IMR-90 (cell line): ENCODE results near the gene MS4A15. TPM values are rescaled to one million over a fixed set of nuclear protein-coding genes. Genes with fewer than 3 reads are reported as not detected.

ENCODE experiments used
- ATAC-seq: fragments of 200-7000 bp; cut with Tn5 transposase; 2 replicates; pipeline ENCODE4 v1.9.1; 2020; ENCODE audit warnings: low read depth, mild to moderate bottlenecking, moderate library complexity
- BruUV-seq: library from RNA; stranded (reverse); fragments of 400-500 nt; replicated peaks from 2 replicates; lab custom pipeline; 2021; lab: Mats Ljungman, UMichigan
- CTCF ChIA-PET: fragments of 300-600 bp; formaldehyde crosslinking; extraction: SDS; loops from one replicate; lab custom pipeline; 2021; ENCODE audit warnings: antibody characterized with exemption; lab: Yijun Ruan, JAX
- POLR2A ChIA-PET: fragments of 300-600 bp; sonication (Branson Sonifier 250); formaldehyde crosslinking; loops from one replicate; lab custom pipeline; 2022; ENCODE audit warnings: antibody characterized with exemption; ENCODE audit not compliant: unreplicated experiment; lab: Charles Lee
- DNase-seq: peaks from one replicate; pipeline ENCODE4 v3.0.0; 2013
- H2AFZ ChIP-seq: replicated peaks from 2 replicates; pipeline ENCODE3; 2013; ENCODE audit warnings: low read length, mild to moderate bottlenecking; ENCODE audit not compliant: poor library complexity
- H2AK5ac ChIP-seq: 2 replicates; pipeline ENCODE4 v1.6.1; 2013; ENCODE audit warnings: low read depth, low read length, inconsistent platforms
- H2AK9ac ChIP-seq: replicated peaks from 2 replicates; pipeline ENCODE3; 2013; ENCODE audit warnings: mild to moderate bottlenecking, low read depth, low read length, moderate library complexity; ENCODE audit not compliant: poor library complexity
- H2BK120ac ChIP-seq: 2 replicates; pipeline ENCODE4 v1.6.1; 2013; ENCODE audit warnings: low read depth, low read length, inconsistent platforms
- H2BK15ac ChIP-seq: 3 replicates; pipeline ENCODE4 v1.6.1; 2013; ENCODE audit warnings: low read depth, low read length, inconsistent platforms
- H2BK20ac ChIP-seq: 2 replicates; pipeline ENCODE4 v1.6.1; 2013; ENCODE audit warnings: low read depth, mild to moderate bottlenecking, inconsistent platforms, low read length, moderate library complexity
- H2BK5ac ChIP-seq: 2 replicates; pipeline ENCODE4 v1.6.1; 2013; ENCODE audit warnings: mild to moderate bottlenecking, low read depth, low read length, inconsistent platforms; ENCODE audit not compliant: poor library complexity, severe bottlenecking
- H3K14ac ChIP-seq: replicated peaks from 2 replicates; pipeline ENCODE4 v1.6.1; 2013; ENCODE audit warnings: low read depth, low read length, inconsistent platforms
- H3K18ac ChIP-seq: 2 replicates; pipeline ENCODE4 v1.6.1; 2013; ENCODE audit warnings: low read depth, low read length, control low read depth
- H3K23ac ChIP-seq: 2 replicates; pipeline ENCODE4 v1.6.1; 2013; ENCODE audit warnings: low read depth, low read length, inconsistent platforms
- H3K27ac ChIP-seq: 2 replicates; pipeline ENCODE4 v1.5.1; 2013; ENCODE audit warnings: mild to moderate bottlenecking, control low read depth, low read length; ENCODE audit not compliant: insufficient read depth
- H3K27me3 ChIP-seq: 2 replicates; pipeline ENCODE4 v1.6.1; 2013; ENCODE audit warnings: low read length; ENCODE audit not compliant: control insufficient read depth, insufficient read depth
- H3K36me3 ChIP-seq: 2 replicates; pipeline ENCODE4 v1.6.1; 2013; ENCODE audit warnings: low read length, mixed read lengths; ENCODE audit not compliant: control insufficient read depth, insufficient read depth
- H3K4ac ChIP-seq: 2 replicates; pipeline ENCODE4 v1.6.1; 2013; ENCODE audit warnings: low read depth, low read length, inconsistent platforms
- H3K4me1 ChIP-seq: 2 replicates; pipeline ENCODE4 v1.6.1; 2013; ENCODE audit warnings: low read length, mixed read lengths; ENCODE audit not compliant: control insufficient read depth, insufficient read depth
- H3K4me2 ChIP-seq: 2 replicates; pipeline ENCODE4 v1.6.1; 2013; ENCODE audit warnings: low read depth, mild to moderate bottlenecking, control low read depth, low read length, moderate library complexity
- H3K4me3 ChIP-seq: 2 replicates; pipeline ENCODE4 v1.5.1; 2013; ENCODE audit warnings: low read depth, mild to moderate bottlenecking, control low read depth, low read length, moderate library complexity; ENCODE audit not compliant: insufficient read depth
- H3K56ac ChIP-seq: 2 replicates; pipeline ENCODE4 v1.6.1; 2013; ENCODE audit warnings: low read length, inconsistent platforms; ENCODE audit not compliant: insufficient read depth; ENCODE audit errors: extremely low read depth
- H3K79me1 ChIP-seq, 2 experiments: 2 replicates each; pipeline ENCODE4 v1.6.1; 2013; ENCODE audit warnings: low read length in 2 of 2, inconsistent platforms in 1 of 2, low read depth in 1 of 2
- H3K9ac ChIP-seq: 2 replicates; pipeline ENCODE4 v1.6.1; 2013; ENCODE audit warnings: low read depth, low read length, control low read depth
- H3K9me1 ChIP-seq: 2 replicates; pipeline ENCODE4 v1.6.1; 2013; ENCODE audit warnings: low read length, inconsistent platforms; ENCODE audit not compliant: insufficient read depth
- H3K9me3 ChIP-seq: 2 replicates; pipeline ENCODE4 v1.6.1; 2013; ENCODE audit warnings: low read length; ENCODE audit not compliant: control insufficient read depth, insufficient read depth
- H4K20me1 ChIP-seq: 2 replicates; pipeline ENCODE4 v1.6.1; 2013; ENCODE audit warnings: low read length, inconsistent platforms; ENCODE audit not compliant: insufficient read depth
- H4K5ac ChIP-seq: 2 replicates; pipeline ENCODE4 v1.6.1; 2013; ENCODE audit warnings: mild to moderate bottlenecking, low read depth, low read length, control low read depth
- H4K8ac ChIP-seq, 2 experiments: 2 replicates each; pipeline ENCODE4 v1.6.1; 2013; ENCODE audit warnings: low read depth in 2 of 2, low read length in 2 of 2, control low read depth in 1 of 2, inconsistent platforms in 1 of 2
- H4K91ac ChIP-seq: 2 replicates; pipeline ENCODE4 v1.6.1; 2013; ENCODE audit warnings: low read depth, low read length, inconsistent platforms; ENCODE audit not compliant: insufficient read depth
- BHLHE40 ChIP-seq: fragments of 150-350 bp; IDR thresholded peaks from 2 replicates; pipeline ENCODE4 v1.6.1; 2016; ENCODE audit warnings: mild to moderate bottlenecking, low read depth, low read length
- CEBPB ChIP-seq: IDR thresholded peaks from 2 replicates; pipeline ENCODE4 v1.6.1; 2012; ENCODE audit warnings: low read depth, low read length, improper control_type of control experiment
- CHD1 ChIP-seq: IDR thresholded peaks from 2 replicates; pipeline ENCODE4 v1.6.1; 2012; ENCODE audit warnings: low read depth, low read length, improper control_type of control experiment
- FOS ChIP-seq: fragments of 150-350 bp; IDR thresholded peaks from 2 replicates; pipeline ENCODE4 v1.6.1; 2016; ENCODE audit warnings: low read depth, low read length
- MAFK ChIP-seq: IDR thresholded peaks from 2 replicates; pipeline ENCODE4 v1.6.1; 2012; ENCODE audit warnings: low read depth, low read length, improper control_type of control experiment
- MAZ ChIP-seq: IDR thresholded peaks from 2 replicates; pipeline ENCODE4 v1.6.1; 2012; ENCODE audit warnings: low read depth, mild to moderate bottlenecking, low read length, improper control_type of control experiment, moderate library complexity, borderline replicate concordance
- MXI1 ChIP-seq: IDR thresholded peaks from 2 replicates; pipeline ENCODE4 v1.6.1; 2012; ENCODE audit warnings: low read depth, mild to moderate bottlenecking, low read length, moderate library complexity, borderline replicate concordance
- NFE2L2 ChIP-seq: fragments of 150-350 bp; IDR thresholded peaks from 2 replicates; pipeline ENCODE4 v1.6.1; 2016; ENCODE audit warnings: low read depth, mild to moderate bottlenecking, low read length
- RAD21 ChIP-seq: IDR thresholded peaks from 2 replicates; pipeline ENCODE4 v1.6.1; 2012; ENCODE audit warnings: low read length, improper control_type of control experiment
- RCOR1 ChIP-seq: IDR thresholded peaks from 2 replicates; pipeline ENCODE4 v1.6.1; 2012; ENCODE audit warnings: mild to moderate bottlenecking, low read length, improper control_type of control experiment; ENCODE audit not compliant: insufficient replicate concordance
- SMC3 ChIP-seq: fragments of 150-350 bp; IDR thresholded peaks from 2 replicates; pipeline ENCODE4 v1.6.1; 2016; ENCODE audit warnings: low read depth, mild to moderate bottlenecking, antibody characterized with exemption, low read length, moderate library complexity
- WGBS, 2 experiments: methylation state at CpG; one replicate each; pipeline versions ENCODE4 v1.1.5 to v1.1.7; 2013; ENCODE audit warnings: missing lambda C conversion rate in 2 of 2; ENCODE audit not compliant: insufficient read length in 1 of 2; ENCODE audit errors: extremely low coverage in 2 of 2; 5-methylcytosine and 5-hydroxymethylcytosine counted together
- dilution Hi-C: fragments of 300-500 bp; cut with HindIII; formaldehyde crosslinking; loops from one replicate; pipeline ENCODE4 v1.14.3; 2018; ENCODE audit warnings: low sequenced_read_pairs; ENCODE audit not compliant: unreplicated experiment
- in situ Hi-C: fragments of 300-500 bp; cut with MboI; formaldehyde crosslinking; loops from 3 replicates; pipeline ENCODE4 v1.14.3; 2019; ENCODE audit warnings: low sequenced_read_pairs, inconsistent platforms, mixed read lengths
- intact Hi-C: fragments of 100-400 bp; cut with micrococcal nuclease; formaldehyde crosslinking; loops from 2 replicates; pipeline ENCODE4 v1.10.0; 2022
- polyA plus RNA-seq, 3 experiments: library from polyadenylated mRNA; depleted of rRNA; stranded (reverse); fragments of >200 nt; gene quantifications; 2 replicates each; pipeline ENCODE4 v1.2.3, GENCODE V29; 2012; ENCODE audit warnings: low replicate concordance in 1 of 3
- total RNA-seq: library from RNA; depleted of rRNA; stranded (reverse); fragments of >200 nt; gene quantifications from 2 replicates; pipeline ENCODE4 v1.2.3, GENCODE V29; 2012
- TF ChIP-seq, protein P1 (sequence below): fragments of 150-350 bp; IDR thresholded peaks from 2 replicates; pipeline ENCODE4 v1.6.1; 2016; ENCODE audit warnings: low read depth, mild to moderate bottlenecking, low read length, moderate library complexity, borderline replicate concordance
- TF ChIP-seq, protein P2 (sequence below): fragments of 150-350 bp; IDR thresholded peaks from 2 replicates; pipeline ENCODE4 v1.6.1; 2017; ENCODE audit warnings: mild to moderate bottlenecking, antibody characterized with exemption, low read length, low read depth

MS4A15 gene
- total and polyA plus RNA-seq, 2 of the 4 experiments (the other 2 are of a cell fraction) = not detected

DNA sequence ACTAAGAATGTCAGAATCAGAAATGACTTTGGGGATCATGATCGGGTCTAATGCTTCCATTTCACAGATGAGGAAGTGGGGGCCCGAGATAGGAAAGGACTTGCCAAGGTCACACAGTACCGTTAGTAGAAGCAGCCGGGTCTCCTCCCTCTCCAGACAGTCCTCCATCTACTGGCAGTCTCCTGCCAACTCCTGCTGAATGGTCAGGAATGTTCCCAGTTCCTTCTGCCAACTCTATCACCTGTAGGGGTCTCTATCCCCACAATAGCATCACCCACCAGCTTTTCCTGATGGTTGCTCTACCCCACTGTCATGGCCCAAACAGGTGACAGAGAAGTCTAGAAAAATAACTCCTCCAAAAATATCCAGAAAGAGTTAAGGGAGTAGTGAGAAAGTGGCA is 61.4 kb downstream of the MS4A15 start:
- POLR2A ChIA-PET = no interaction called here

More for the DNA sequence above, 61.4 kb downstream of the MS4A15 start:
- Histone ChIP-seq H2BK20ac (no peak overlapping the region), H4K8ac (no peak overlapping the region), H3K27me3 (peaks cover 27% of the 10 kb centered on the region), H3K14ac (no peak overlapping the region), H3K27ac (no peak overlapping the region), H3K79me1 (no peaks in the 10 kb centered on the region), H3K56ac (no peak overlapping the region), H2AFZ (no peak overlapping the region), H4K91ac (no peak overlapping the region), H3K4ac (no peak overlapping the region), H2BK120ac (no peak overlapping the region), H2AK9ac (no peak overlapping the region), H2AK5ac (no peak overlapping the region), H2BK5ac (no peak overlapping the region), H3K9me1 (no peaks in the 10 kb centered on the region), H3K4me1 (no peaks in the 10 kb centered on the region), H3K36me3 (no peaks in the 10 kb centered on the region), H3K18ac (no peak overlapping the region), H4K5ac (no peak overlapping the region), H4K20me1 (no peaks in the 10 kb centered on the region), H3K23ac (no peak overlapping the region), H3K9ac (no peak overlapping the region), H2BK15ac (no peak overlapping the region), H3K4me2 (no peak overlapping the region), H3K9me3 (peaks cover 8% of the 10 kb centered on the region), H3K4me3 (no peak overlapping the region)
- DNase-seq (no peak), ATAC-seq (no peak)
- dilution Hi-C loops (no loop called here), in situ Hi-C loops (no loop called here), intact Hi-C loops (no loop called here)
- WGBS, 2 experiments = no CpG with 5 or more reads among the region's 4 CpGs
- CTCF ChIA-PET = no interaction called here
- TF ChIP-seq CEBPB (no peak), MXI1 (no peak), MAZ (no peak), MAFK (no peak), RAD21 (no peak), RCOR1 (no peak), BHLHE40 (no peak), CHD1 (no peak), NFE2L2 (no peak), FOS (no peak), SMC3 (no peak)
- TF ChIP-seq, protein P1, sequence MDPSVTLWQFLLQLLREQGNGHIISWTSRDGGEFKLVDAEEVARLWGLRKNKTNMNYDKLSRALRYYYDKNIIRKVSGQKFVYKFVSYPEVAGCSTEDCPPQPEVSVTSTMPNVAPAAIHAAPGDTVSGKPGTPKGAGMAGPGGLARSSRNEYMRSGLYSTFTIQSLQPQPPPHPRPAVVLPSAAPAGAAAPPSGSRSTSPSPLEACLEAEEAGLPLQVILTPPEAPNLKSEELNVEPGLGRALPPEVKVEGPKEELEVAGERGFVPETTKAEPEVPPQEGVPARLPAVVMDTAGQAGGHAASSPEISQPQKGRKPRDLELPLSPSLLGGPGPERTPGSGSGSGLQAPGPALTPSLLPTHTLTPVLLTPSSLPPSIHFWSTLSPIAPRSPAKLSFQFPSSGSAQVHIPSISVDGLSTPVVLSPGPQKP = no peak
- TF ChIP-seq, protein P2, sequence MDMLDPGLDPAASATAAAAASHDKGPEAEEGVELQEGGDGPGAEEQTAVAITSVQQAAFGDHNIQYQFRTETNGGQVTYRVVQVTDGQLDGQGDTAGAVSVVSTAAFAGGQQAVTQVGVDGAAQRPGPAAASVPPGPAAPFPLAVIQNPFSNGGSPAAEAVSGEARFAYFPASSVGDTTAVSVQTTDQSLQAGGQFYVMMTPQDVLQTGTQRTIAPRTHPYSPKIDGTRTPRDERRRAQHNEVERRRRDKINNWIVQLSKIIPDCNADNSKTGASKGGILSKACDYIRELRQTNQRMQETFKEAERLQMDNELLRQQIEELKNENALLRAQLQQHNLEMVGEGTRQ = no peak
- no TSS peak for BruUV-seq
